ENCODE data around the gene KCTD16. TPM values are rescaled to one million over a fixed set of nuclear protein-coding genes. Genes with fewer than 3 reads are reported as not detected.

Gene KCTD16
- total and polyA plus RNA-seq, 11 donors: 0.02 to 0.32 (median 0.12) TPM; not detected in 3

DNA sequence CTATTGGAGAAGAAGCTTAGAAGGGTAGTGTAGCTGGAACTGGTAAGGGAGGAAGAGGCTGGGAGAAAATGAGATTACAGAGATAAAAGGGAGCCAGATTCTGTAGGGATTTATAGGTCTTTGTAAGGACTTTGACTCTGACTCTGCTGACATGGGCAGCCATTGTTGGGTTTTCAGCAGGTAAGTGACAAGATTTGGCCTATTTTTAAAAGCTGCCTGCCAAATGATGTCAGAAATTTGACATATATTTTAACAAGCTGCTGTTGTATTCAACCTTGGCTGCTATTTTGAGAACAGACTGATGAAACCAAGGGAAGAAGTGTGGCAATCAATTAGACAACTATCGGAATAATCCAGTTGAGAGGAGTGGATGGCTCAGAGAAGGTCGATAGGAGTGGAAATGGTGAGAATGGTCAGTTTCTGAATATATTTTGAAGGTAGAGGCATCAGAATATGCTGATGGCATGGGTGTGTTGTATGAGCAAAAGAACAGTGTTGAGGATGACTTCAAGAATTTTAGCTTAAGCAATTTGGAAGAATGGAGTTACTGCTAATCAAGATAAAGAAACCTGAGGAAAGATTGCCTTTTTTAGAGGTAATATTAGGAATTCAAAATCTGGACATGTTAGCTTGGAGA, 56.8 kb downstream of the KCTD16 start:
- no peaks in the 10 kb centered on the region for H3K9me3 ChIP-seq
- TF ChIP-seq, protein P1, sequence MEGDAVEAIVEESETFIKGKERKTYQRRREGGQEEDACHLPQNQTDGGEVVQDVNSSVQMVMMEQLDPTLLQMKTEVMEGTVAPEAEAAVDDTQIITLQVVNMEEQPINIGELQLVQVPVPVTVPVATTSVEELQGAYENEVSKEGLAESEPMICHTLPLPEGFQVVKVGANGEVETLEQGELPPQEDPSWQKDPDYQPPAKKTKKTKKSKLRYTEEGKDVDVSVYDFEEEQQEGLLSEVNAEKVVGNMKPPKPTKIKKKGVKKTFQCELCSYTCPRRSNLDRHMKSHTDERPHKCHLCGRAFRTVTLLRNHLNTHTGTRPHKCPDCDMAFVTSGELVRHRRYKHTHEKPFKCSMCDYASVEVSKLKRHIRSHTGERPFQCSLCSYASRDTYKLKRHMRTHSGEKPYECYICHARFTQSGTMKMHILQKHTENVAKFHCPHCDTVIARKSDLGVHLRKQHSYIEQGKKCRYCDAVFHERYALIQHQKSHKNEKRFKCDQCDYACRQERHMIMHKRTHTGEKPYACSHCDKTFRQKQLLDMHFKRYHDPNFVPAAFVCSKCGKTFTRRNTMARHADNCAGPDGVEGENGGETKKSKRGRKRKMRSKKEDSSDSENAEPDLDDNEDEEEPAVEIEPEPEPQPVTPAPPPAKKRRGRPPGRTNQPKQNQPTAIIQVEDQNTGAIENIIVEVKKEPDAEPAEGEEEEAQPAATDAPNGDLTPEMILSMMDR (IDR thresholded peaks at IDR 0.05): no peak
- no peak for TF ChIP-seq POLR2A (IDR thresholded peaks at IDR 0.05)
- ATAC-seq: no peak
- no peak overlapping the region for H3K4me3 ChIP-seq
- H3K4me1 ChIP-seq: no peaks in the 10 kb centered on the region
- H3K27ac ChIP-seq: no peak overlapping the region
- no peak for DNase-seq
- intact Hi-C loops (cut with DNase I): no loop called here
- H3K27me3 ChIP-seq: peaks cover 0 to 19% (median 0%) of the 10 kb centered on the region in 9 donors
- WGBS, 4 donors: 75 to 82% (median 79%) methylated on average over 2 of the region's 2 CpGs
- no peaks in the 10 kb centered on the region for H3K36me3 ChIP-seq

- Histone ChIP-seq H3K4me3 (no peak overlapping the region), H3K27ac (no peak overlapping the region), H3K27me3 (peaks cover 0 to 26% (median 0%) of the 10 kb centered on the region in 9 donors), H3K36me3 (no peaks in the 10 kb centered on the region), H3K4me1 (no peaks in the 10 kb centered on the region), H3K9me3 (no peaks in the 10 kb centered on the region)
- ATAC-seq (no peak), DNase-seq (no peak)
- intact Hi-C loops (cut with DNase I): no loop called here
- TF ChIP-seq, protein P1 (IDR thresholded peaks at IDR 0.05): no peak
- TF ChIP-seq POLR2A (IDR thresholded peaks at IDR 0.05): no peak
- 82 to 87% (median 85%) methylated on average over 4 of the region's 4 CpGs for WGBS, 4 donors
These were observed 60.1 kb downstream of the KCTD16 start for GRCh38 chr5:144230806-144231205.

DNA sequence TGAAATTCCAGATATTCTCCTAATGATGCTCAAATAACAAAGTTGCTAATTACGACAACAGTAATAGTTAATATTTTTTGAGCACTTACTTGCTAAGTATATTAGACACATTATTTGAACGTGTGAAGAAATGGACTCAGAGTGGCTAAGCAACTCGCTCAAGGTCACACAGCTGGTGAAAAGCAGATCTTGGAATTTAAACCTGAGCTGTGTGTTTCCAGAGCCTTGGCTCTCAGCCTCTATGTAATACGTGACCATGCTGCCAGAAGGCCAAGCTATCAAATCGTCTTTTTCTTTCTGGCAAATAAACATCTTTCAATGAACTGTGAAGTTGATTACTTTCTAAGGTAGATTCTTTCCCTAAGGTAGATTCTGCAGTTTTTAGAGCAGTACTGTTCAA, 61.6 kb downstream of the KCTD16 start:
- Histone ChIP-seq H3K4me3 (no peak overlapping the region), H3K27me3 (peaks cover 0 to 17% (median 0%) of the 10 kb centered on the region in 9 donors), H3K36me3 (no peaks in the 10 kb centered on the region), H3K27ac (no peak overlapping the region), H3K4me1 (no peaks in the 10 kb centered on the region), H3K9me3 (no peaks in the 10 kb centered on the region)
- DNase-seq (no peak), ATAC-seq (no peak)
- no peak for TF ChIP-seq POLR2A (IDR thresholded peaks at IDR 0.05)
- TF ChIP-seq, protein P1 (IDR thresholded peaks at IDR 0.05): no peak
- WGBS, 4 donors: 81 to 87% (median 85%) methylated on average over 5 of the region's 5 CpGs
- intact Hi-C loops (cut with DNase I): no loop called here

- peaks cover 0 to 6% (median 0%) of the 10 kb centered on the region in 9 donors for H3K27me3 ChIP-seq
- H3K27ac ChIP-seq: no peak overlapping the region
- H3K9me3 ChIP-seq: no peaks in the 10 kb centered on the region
- no peaks in the 10 kb centered on the region for H3K36me3 ChIP-seq
- no peak for DNase-seq
- ATAC-seq: no peak
- TF ChIP-seq, protein P1 (IDR thresholded peaks at IDR 0.05): no peak
- no peak for TF ChIP-seq POLR2A (IDR thresholded peaks at IDR 0.05)
- 79 to 84% (median 81%) methylated on average over 2 of the region's 2 CpGs for WGBS, 4 donors
- H3K4me3 ChIP-seq: no peak overlapping the region
- intact Hi-C loops (cut with DNase I): no loop called here
- no peaks in the 10 kb centered on the region for H3K4me1 ChIP-seq
These were observed 65.8 kb downstream of the KCTD16 start for GRCh38 chr5:144236499-144236898.

Data from heart left ventricle (tissue), 16 donors.